Esophagus muscularis mucosa (tissue), 4 donors: ENCODE results near the gene ARHGDIG. TPM values are rescaled to one million over a fixed set of nuclear protein-coding genes. Genes with fewer than 3 reads are reported as not detected.

ENCODE experiments used
- DNase-seq: peaks from one replicate; pipeline ENCODE4 v3.0.0-alpha.2; 2017; ENCODE audit errors: extremely low spot score
- H3K27ac ChIP-seq, 4 donors: fragments of 200-600 bp; sonication (generic); replicated peaks in 1 of 4; 1 replicate in 3 of 4; 2 replicates in 1 of 4; pipeline ENCODE4 v1.5.1; 2016 to 2019; ENCODE audit warnings: mild to moderate bottlenecking in 1 of 4
- H3K27me3 ChIP-seq, 4 donors: fragments of 200-600 bp; sonication (generic); one replicate each; pipeline versions ENCODE4 v1.5.1 to v1.6.0; 2016 to 2019
- H3K36me3 ChIP-seq, 4 donors: fragments of 200-600 bp; sonication (generic); one replicate each; pipeline ENCODE4 v1.5.1; 2016 to 2019
- H3K4me1 ChIP-seq, 4 donors: fragments of 200-600 bp; sonication (generic); one replicate each; pipeline ENCODE4 v1.5.1; 2016 to 2019
- H3K4me3 ChIP-seq, 4 donors: fragments of 200-600 bp; sonication (generic); 1 replicate in 2 of 4; 2 replicates in 2 of 4; pipeline ENCODE4 v1.5.1; 2016 to 2019; ENCODE audit warnings: mild to moderate bottlenecking in 4 of 4, moderate library complexity in 1 of 4
- H3K9me3 ChIP-seq, 4 donors: fragments of 200-600 bp; sonication (generic); 1 replicate in 3 of 4; 2 replicates in 1 of 4; pipeline ENCODE4 v1.5.1; 2016 to 2019
- EP300 ChIP-seq: sonication (generic); formaldehyde crosslinking; IDR thresholded peaks from one replicate; pipeline ENCODE4 v1.6.1; 2017; ENCODE audit warnings: antibody characterized with exemption
- POLR2A ChIP-seq: fragments of 450-650 bp; IDR thresholded peaks from one replicate; pipeline ENCODE4 v1.6.1; 2017; ENCODE audit warnings: antibody characterized with exemption, moderate library complexity, mild to moderate bottlenecking, low read depth
- POLR2AphosphoS5 ChIP-seq, 2 donors: sonication (generic); formaldehyde crosslinking; IDR thresholded peaks; one replicate each; pipeline ENCODE4 v1.6.1; 2017; ENCODE audit warnings: antibody characterized with exemption in 2 of 2
- WGBS: methylation state at CpG from one replicate; pipeline ENCODE4 v1.1.5; 2018; 5-methylcytosine and 5-hydroxymethylcytosine counted together
- intact Hi-C: fragments of 100-400 bp; cut with DNase I; formaldehyde crosslinking; loops from one replicate; pipeline ENCODE4 v1.15.1; 2023
- total RNA-seq, 4 donors: library from RNA; depleted of rRNA; stranded (reverse); fragments of >200 nt; gene quantifications; one replicate each; pipeline versions ENCODE4 v1.1.0 to v1.2.1, GENCODE V29; 2016
- TF ChIP-seq, protein P1 (sequence below), 3 experiments: fragments of 200-600 bp in 2 of 3; fragments of 450-650 bp in 1 of 3; sonication (generic) in 2 of 3; IDR thresholded peaks; one replicate each; pipeline ENCODE4 v1.5.1; 2017 to 2019; ENCODE audit warnings: antibody characterized with exemption in 3 of 3, mild to moderate bottlenecking in 2 of 3, moderate library complexity in 1 of 3

ARHGDIG gene
- total RNA-seq, 4 donors from 2014 or later, result 0.80 to 4.8 (median 3.0) TPM

DNA sequence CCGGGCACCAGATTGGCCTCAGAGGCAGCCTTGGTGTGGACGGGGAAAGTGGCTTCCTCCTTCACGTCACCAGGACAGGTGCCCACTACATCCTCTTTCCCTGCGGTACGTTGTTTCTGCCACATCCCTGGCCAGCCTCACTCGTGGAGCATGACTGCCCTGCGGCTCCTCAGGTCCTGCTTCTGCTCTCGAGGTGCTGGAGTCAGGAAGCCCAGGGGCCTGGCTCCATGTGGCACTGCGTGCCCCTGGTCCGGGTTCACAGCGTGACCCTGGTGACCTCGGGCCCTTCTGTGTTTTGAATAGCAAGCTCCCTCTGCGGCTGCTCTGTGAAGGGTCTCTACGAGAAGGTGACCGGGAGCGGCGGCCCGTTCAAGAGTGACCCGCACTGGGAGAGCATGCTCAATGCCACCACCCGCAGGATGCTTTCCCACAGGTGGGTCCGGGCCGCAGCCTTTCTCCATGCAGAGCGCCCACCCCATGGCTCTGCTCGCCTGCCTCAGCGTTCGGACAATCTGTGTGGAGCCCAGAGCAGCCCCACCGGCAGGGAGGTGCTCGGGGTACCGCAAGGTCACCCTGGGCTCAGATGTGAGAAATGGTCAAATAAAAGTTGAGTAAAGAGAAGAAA, 18.2 kb upstream of the ARHGDIG start:
- Histone ChIP-seq H3K4me1 (peaks cover 0 to 9% (median 4%) of the 10 kb centered on the region in 4 donors), H3K27me3 (no peaks in the 10 kb centered on the region), H3K27ac (no peak overlapping the region), H3K4me3 (no peak overlapping the region), H3K9me3 (no peaks in the 10 kb centered on the region), H3K36me3 (peaks cover 39 to 81% (median 69%) of the 10 kb centered on the region in 4 donors)
- DNase-seq, result no peak
- intact Hi-C loops, result no loop called here
- 91% methylated on average over 26 of the region's 29 CpGs for WGBS
- TF ChIP-seq POLR2AphosphoS5 (IDR thresholded peaks at IDR 0.05) (no peak), EP300 (no peak), POLR2A (no peak)
- TF ChIP-seq, protein P1, sequence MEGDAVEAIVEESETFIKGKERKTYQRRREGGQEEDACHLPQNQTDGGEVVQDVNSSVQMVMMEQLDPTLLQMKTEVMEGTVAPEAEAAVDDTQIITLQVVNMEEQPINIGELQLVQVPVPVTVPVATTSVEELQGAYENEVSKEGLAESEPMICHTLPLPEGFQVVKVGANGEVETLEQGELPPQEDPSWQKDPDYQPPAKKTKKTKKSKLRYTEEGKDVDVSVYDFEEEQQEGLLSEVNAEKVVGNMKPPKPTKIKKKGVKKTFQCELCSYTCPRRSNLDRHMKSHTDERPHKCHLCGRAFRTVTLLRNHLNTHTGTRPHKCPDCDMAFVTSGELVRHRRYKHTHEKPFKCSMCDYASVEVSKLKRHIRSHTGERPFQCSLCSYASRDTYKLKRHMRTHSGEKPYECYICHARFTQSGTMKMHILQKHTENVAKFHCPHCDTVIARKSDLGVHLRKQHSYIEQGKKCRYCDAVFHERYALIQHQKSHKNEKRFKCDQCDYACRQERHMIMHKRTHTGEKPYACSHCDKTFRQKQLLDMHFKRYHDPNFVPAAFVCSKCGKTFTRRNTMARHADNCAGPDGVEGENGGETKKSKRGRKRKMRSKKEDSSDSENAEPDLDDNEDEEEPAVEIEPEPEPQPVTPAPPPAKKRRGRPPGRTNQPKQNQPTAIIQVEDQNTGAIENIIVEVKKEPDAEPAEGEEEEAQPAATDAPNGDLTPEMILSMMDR (IDR thresholded peaks at IDR 0.05), result no peak

- Histone ChIP-seq H3K4me3 (no peak overlapping the region), H3K9me3 (no peaks in the 10 kb centered on the region), H3K4me1 (peaks cover 0 to 9% (median 4%) of the 10 kb centered on the region in 4 donors), H3K27ac (no peak overlapping the region), H3K36me3 (peaks cover 39 to 75% (median 66%) of the 10 kb centered on the region in 4 donors), H3K27me3 (no peaks in the 10 kb centered on the region)
- no peak for DNase-seq
- 94% methylated on average over 14 of the region's 35 CpGs for WGBS
- intact Hi-C loops, result no loop called here
- TF ChIP-seq POLR2AphosphoS5 (IDR thresholded peaks at IDR 0.05), result no peak
- TF ChIP-seq EP300, result no peak
- TF ChIP-seq, protein P1 (IDR thresholded peaks at IDR 0.05), result no peak
- no peak for TF ChIP-seq POLR2A
Measured at GRCh38 chr16:263182-263774, 17.1 kb upstream of the ARHGDIG start.

- Histone ChIP-seq H3K27ac (no peak overlapping the region), H3K4me1 (peaks cover 0 to 9% (median 4%) of the 10 kb centered on the region in 4 donors), H3K9me3 (no peaks in the 10 kb centered on the region), H3K27me3 (no peaks in the 10 kb centered on the region), H3K36me3 (peaks cover 39 to 69% (median 64%) of the 10 kb centered on the region in 4 donors), H3K4me3 (no peak overlapping the region)
- WGBS, result 87% methylated on average over 13 of the region's 17 CpGs
- DNase-seq, result no peak
- intact Hi-C loops, result no loop called here
- TF ChIP-seq POLR2AphosphoS5 (IDR thresholded peaks at IDR 0.05) (no peak), POLR2A (no peak)
Measured at GRCh38 chr16:263944-264343, 16.4 kb upstream of the ARHGDIG start.

- WGBS, result 100% methylated on average over 1 of the region's 23 CpGs
- Histone ChIP-seq H3K27ac (no peak overlapping the region), H3K27me3 (no peaks in the 10 kb centered on the region), H3K4me1 (peaks cover 0 to 9% (median 4%) of the 10 kb centered on the region in 4 donors), H3K4me3 (no peak overlapping the region), H3K36me3 (peaks cover 39 to 63% (median 60%) of the 10 kb centered on the region in 4 donors), H3K9me3 (no peaks in the 10 kb centered on the region)
- no peak for DNase-seq
- intact Hi-C loops, result no loop called here
- TF ChIP-seq, protein P1 (IDR thresholded peaks at IDR 0.05), result no peak
Measured at GRCh38 chr16:264440-264951, 15.9 kb upstream of the ARHGDIG start.

DNA sequence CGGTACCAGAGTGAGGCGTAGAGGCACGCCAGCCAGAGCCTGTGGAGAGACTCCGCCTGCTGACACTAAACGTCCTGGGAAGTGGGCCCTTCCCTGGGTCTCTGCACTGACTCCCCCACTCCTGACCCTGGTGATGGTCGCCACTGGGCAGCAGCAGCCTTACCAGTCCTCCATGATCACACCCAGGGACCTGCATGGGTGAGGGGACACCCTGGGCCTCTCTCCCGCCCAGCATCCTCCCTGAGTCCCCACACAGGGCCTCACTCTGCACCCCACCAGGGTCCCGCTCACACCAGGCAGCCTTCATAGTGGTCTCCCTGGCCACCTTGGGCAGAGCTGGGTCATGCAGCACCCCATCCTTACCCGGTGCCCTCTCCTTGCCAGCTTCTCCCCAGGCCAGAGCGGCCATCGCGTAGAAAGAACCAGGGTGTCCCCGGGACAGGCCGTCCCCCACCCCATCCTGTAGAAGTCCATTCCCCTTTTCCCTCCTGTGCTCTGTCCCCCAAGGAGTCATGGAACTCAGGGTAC, 15.3 kb upstream of the ARHGDIG start:
- Histone ChIP-seq H3K36me3 (peaks cover 37 to 57% (median 54%) of the 10 kb centered on the region in 4 donors), H3K27me3 (no peaks in the 10 kb centered on the region), H3K9me3 (no peaks in the 10 kb centered on the region), H3K27ac (no peak overlapping the region), H3K4me1 (peaks cover 0 to 9% (median 4%) of the 10 kb centered on the region in 4 donors), H3K4me3 (no peak overlapping the region)
- intact Hi-C loops, result no loop called here
- TF ChIP-seq, protein P1 (IDR thresholded peaks at IDR 0.05), result no peak
- TF ChIP-seq POLR2A (no peak), POLR2AphosphoS5 (IDR thresholded peaks at IDR 0.05) (no peak), EP300 (no peak)
- no peak for DNase-seq
- WGBS, result 88% methylated on average over 9 of the region's 14 CpGs
